Ascending aorta (tissue), 2 donors: ENCODE data around the gene CPPED1. TPM values are rescaled to one million over a fixed set of nuclear protein-coding genes. Genes with fewer than 3 reads are reported as not detected.

Experiments
- DNase-seq, 2 donors: peaks; one replicate each; pipeline ENCODE4 v3.0.0-alpha.2; 2019; ENCODE audit warnings: low spot score in 2 of 2
- H3K27ac ChIP-seq, 2 donors: fragments of 200-600 bp; sonication (generic); one replicate each; pipeline ENCODE4 v1.5.1; 2016 to 2017; ENCODE audit warnings: mild to moderate bottlenecking in 1 of 2
- H3K27me3 ChIP-seq: fragments of 200-600 bp; sonication (generic); one replicate; pipeline ENCODE4 v1.5.1; 2017
- H3K36me3 ChIP-seq, 2 donors: fragments of 200-600 bp; sonication (generic); one replicate each; pipeline ENCODE4 v1.5.1; 2016
- H3K4me1 ChIP-seq, 2 donors: fragments of 200-600 bp; sonication (generic); one replicate each; pipeline ENCODE4 v1.5.1; 2016 to 2017; ENCODE audit warnings: mild to moderate bottlenecking in 1 of 2
- H3K4me3 ChIP-seq, 2 donors: fragments of 200-600 bp; sonication (generic); one replicate each; pipeline ENCODE4 v1.5.1; 2016 to 2017; ENCODE audit warnings: mild to moderate bottlenecking in 1 of 2
- H3K9me3 ChIP-seq, 2 donors: fragments of 200-600 bp; sonication (generic); one replicate each; pipeline ENCODE4 v1.5.1; 2016
- CTCF ChIP-seq, 3 experiments: fragments of 200-600 bp in 2 of 3; fragments of 450-650 bp in 1 of 3; sonication (generic) in 2 of 3; IDR thresholded peaks; one replicate each; pipeline ENCODE4 v1.5.1; 2016 to 2019; ENCODE audit warnings: antibody characterized with exemption in 3 of 3, mild to moderate bottlenecking in 1 of 3, moderate library complexity in 1 of 3
- intact Hi-C: fragments of 100-400 bp; cut with DNase I; formaldehyde crosslinking; loops from one replicate; pipeline ENCODE4 v1.15.1; 2023
- total RNA-seq: library from RNA; depleted of rRNA; stranded (reverse); fragments of >200 nt; gene quantifications from one replicate; pipeline ENCODE4 v1.1.0, GENCODE V29; 2016

Gene CPPED1
- total RNA-seq, 1 donor from 2014 or later = 13.3 TPM

- Histone ChIP-seq H3K4me1 (no peaks in the 10 kb centered on the region), H3K9me3 (no peaks in the 10 kb centered on the region), H3K36me3 (no peaks in the 10 kb centered on the region), H3K27ac (no peak overlapping the region), H3K4me3 (no peak overlapping the region), H3K27me3 (no peaks in the 10 kb centered on the region)
- no peak for DNase-seq
- TF ChIP-seq CTCF (IDR thresholded peaks at IDR 0.05) = no peak
- intact Hi-C loops = no loop called here
These were observed 177.3 kb downstream of the CPPED1 start for GRCh38 chr16:12626411-12626810.

DNA sequence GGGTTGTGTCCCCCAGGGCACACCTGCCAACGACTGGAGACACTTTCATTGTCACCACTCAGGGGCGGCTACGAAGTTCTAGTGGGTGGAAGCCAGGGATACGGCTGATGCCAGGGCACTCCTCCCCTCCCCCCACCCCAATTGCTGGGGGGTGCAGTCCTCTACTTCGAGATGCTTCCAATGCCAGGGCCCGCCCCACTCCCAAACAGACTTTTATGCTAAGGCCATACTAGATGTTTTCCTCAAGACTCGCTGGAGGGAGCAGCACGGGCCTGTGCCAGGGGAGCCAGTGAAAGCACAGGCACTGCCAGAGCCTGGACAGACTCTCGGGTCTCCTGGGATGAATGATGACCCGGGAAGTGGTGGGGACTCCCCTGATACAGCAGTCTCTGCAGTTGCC lies 178.0 kb downstream of the CPPED1 start:
- intact Hi-C loops = no loop called here
- Histone ChIP-seq H3K4me1 (no peaks in the 10 kb centered on the region), H3K9me3 (no peaks in the 10 kb centered on the region), H3K36me3 (no peaks in the 10 kb centered on the region), H3K27ac (no peak overlapping the region), H3K27me3 (no peaks in the 10 kb centered on the region), H3K4me3 (no peak overlapping the region)
- no peak for DNase-seq
- no peak for TF ChIP-seq CTCF (IDR thresholded peaks at IDR 0.05)

GRCh38 chr16:12625068-12625467 lies 178.6 kb downstream of the CPPED1 start:
- H3K27me3 ChIP-seq = no peaks in the 10 kb centered on the region
- no peak for TF ChIP-seq CTCF (IDR thresholded peaks at IDR 0.05)
- no peaks in the 10 kb centered on the region for H3K36me3 ChIP-seq
- H3K4me3 ChIP-seq = no peak overlapping the region
- intact Hi-C loops = no loop called here
- no peaks in the 10 kb centered on the region for H3K9me3 ChIP-seq
- no peaks in the 10 kb centered on the region for H3K4me1 ChIP-seq
- no peak for DNase-seq
- no peak overlapping the region for H3K27ac ChIP-seq

GRCh38 chr16:12620150-12620549 lies 183.5 kb downstream of the CPPED1 start:
- Histone ChIP-seq H3K9me3 (no peaks in the 10 kb centered on the region), H3K36me3 (no peaks in the 10 kb centered on the region), H3K27me3 (no peaks in the 10 kb centered on the region), H3K27ac (no peak overlapping the region), H3K4me1 (no peaks in the 10 kb centered on the region), H3K4me3 (no peak overlapping the region)
- intact Hi-C loops = no loop called here
- TF ChIP-seq CTCF (IDR thresholded peaks at IDR 0.05) = no peak
- DNase-seq = no peak

DNA sequence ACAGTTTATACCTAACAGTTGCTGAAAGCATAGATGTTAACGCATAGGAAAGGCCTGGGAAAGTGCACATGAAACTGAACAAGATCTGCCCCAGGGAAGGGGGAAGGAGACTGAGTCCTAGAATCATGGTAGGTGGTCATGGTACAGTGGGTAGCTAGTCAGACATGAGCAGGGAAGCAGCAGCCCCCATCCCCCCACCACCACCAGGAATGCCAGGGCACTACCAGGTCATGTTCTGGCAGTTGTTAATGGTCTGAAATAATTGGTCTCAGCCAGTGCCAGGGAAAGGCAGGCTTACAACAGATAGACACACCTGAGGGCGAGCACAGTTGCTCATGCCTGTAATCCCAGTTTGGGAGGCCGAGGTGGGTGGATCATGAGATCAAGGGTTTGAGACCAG lies 185.2 kb downstream of the CPPED1 start:
- TF ChIP-seq CTCF (IDR thresholded peaks at IDR 0.05) = no peak
- Histone ChIP-seq H3K4me3 (no peak overlapping the region), H3K9me3 (no peaks in the 10 kb centered on the region), H3K36me3 (no peaks in the 10 kb centered on the region), H3K27ac (no peak overlapping the region), H3K4me1 (no peaks in the 10 kb centered on the region), H3K27me3 (no peaks in the 10 kb centered on the region)
- no peak for DNase-seq
- intact Hi-C loops = no loop called here

- no peaks in the 10 kb centered on the region for H3K9me3 ChIP-seq
- no peaks in the 10 kb centered on the region for H3K4me1 ChIP-seq
- H3K36me3 ChIP-seq = no peaks in the 10 kb centered on the region
- intact Hi-C loops = no loop called here
- no peak for DNase-seq
- no peak overlapping the region for H3K4me3 ChIP-seq
- no peaks in the 10 kb centered on the region for H3K27me3 ChIP-seq
- TF ChIP-seq CTCF (IDR thresholded peaks at IDR 0.05) = no peak
- H3K27ac ChIP-seq = no peak overlapping the region
These were observed 186.3 kb downstream of the CPPED1 start for GRCh38 chr16:12617401-12617819.
